ENCODE measurements around the gene LSM14B.

- no peak for TF ChIP-seq POLR2A (IDR thresholded peaks at IDR 0.05)
- no peak for TF ChIP-seq CTCF (IDR thresholded peaks at IDR 0.05)
- TF ChIP-seq POLR2AphosphoS5 (IDR thresholded peaks at IDR 0.05): no peak
- no peak for TF ChIP-seq EP300 (IDR thresholded peaks at IDR 0.05)
These were observed 33.9 kb downstream of the LSM14B start for GRCh38 chr20:62156254-62156556.
